TTC549 (cell line): ENCODE results near the gene NSUN6.
"Not testable (repeated sequence)": the region's sequence is repeated elsewhere in the genome, so short reads cannot be mapped to it uniquely, and the experiment has no call there.

Experiments
- FAIRE-seq: peaks from 2 replicates; lab custom pipeline; 2012; peaks lifted over from hg19 to GRCh38; lab: Jason Lieb, UNC

Gene NSUN6

DNA sequence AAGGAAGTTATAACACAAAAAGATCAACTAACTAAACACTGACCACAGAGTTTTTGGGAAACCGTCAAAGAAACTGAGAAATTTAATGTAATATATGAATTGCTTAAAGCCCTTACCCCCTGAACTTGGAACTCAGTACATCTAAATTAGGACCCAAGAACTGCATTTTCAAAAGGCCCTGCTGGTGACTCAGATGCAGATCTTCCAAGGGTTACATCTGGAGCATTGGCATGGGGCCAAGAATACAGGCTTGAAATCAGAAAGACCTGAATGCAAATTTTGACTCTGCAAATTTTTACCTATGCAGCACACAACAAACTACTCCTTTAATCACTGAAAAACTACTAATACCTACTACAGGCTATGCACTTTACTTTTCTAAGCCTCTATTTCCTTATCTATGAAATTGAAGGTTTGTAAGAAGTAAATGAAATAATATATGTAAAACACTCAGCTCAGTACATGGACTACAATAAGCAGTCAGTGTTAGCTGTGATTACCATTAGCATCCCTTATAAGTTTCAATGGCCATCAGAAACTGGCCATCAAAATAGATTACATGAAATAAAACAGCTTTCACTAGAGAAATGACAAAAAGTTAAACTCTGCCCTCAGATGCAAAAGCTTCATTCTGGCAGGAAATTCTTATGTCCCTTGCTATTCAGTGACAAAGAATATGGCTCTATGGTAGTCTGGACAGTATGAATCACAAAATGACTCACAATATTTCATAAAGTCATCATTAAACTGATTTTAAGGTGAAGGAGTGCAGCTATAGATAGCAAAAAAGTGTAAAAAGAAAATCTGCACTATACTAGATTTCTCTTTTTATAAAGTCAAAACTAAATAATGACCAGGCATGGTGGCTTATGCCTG lies 43.6 kb downstream of the NSUN6 start:
- FAIRE-seq, result no peak

- no peak for FAIRE-seq
Observed at GRCh38 chr10:18606051-18606695, 45.2 kb downstream of the NSUN6 start.

GRCh38 chr10:18601321-18601720 lies 50.1 kb downstream of the NSUN6 start:
- FAIRE-seq, result no peak

DNA sequence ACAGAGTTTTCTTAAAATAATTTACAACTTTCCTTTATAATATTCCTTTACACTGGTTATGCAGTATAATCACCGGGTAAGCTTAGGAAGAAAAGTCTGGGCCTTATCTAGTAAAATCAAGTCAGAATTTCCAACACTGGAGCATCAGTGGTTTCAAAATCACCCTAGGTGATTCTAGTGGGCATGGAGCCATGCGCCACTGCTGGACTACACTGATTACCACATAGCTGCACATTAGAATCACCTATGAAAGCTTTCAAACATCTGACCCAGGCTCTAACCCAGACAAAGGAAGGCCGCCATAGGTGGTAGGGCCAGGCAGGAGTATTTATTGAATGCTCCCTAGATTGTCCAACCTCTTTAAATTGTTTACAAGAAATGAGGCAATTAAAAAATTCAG lies 52.0 kb downstream of the NSUN6 start:
- no peak for FAIRE-seq

DNA sequence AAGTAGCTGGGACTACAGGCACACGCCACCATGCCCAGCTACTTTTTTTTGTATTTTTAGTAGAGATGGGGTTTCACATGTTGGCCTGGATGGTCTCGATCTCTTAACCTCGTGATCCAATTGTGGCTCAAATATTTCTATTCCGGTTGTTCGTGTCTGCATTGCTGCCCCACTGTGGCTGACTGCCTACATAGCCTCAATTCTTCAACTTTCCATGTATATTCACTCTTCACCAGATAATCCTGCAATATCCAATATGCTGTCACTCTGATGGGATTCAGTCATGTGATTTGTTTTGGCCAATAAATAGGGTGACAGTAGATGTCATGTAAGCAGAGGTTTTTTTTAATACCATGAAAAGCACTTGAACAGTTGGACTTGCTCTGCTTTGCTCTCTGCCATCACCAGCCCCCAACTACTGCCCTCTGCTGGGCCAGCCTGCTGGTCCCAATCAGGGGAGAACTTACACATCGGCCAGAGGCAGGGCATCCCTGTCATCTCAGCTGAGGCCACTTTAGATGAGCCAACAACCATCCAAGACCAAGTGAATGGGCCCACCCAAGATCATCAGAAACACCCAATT lies 56.7 kb downstream of the NSUN6 start:
- no peak for FAIRE-seq

DNA sequence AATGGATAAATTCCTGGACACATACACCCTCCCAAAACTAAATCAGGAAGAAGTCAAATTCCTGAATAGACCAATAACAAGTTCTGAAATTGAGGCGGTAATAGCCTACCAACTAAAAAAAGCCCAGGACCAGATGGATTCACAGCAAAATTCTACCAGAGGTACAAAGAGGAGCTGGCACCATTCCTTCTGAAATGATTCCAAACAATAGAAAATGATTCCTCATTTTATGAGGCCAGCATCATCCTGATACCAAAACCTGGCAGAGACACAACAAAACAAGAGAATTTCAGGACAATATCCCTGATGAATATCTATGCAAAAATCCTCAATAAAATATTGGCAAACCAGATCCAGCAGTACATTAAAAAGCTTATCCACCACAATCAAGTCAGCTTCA lies 60.2 kb downstream of the NSUN6 start:
- FAIRE-seq, result not testable (repeated sequence)

- not testable (repeated sequence) for FAIRE-seq
Observed at GRCh38 chr10:18586637-18587036, 64.8 kb downstream of the NSUN6 start.

GRCh38 chr10:18583575-18584270 lies 67.7 kb downstream of the NSUN6 start:
- no peak for FAIRE-seq

GRCh38 chr10:18582803-18583202 lies 68.6 kb downstream of the NSUN6 start:
- FAIRE-seq, result no peak

DNA sequence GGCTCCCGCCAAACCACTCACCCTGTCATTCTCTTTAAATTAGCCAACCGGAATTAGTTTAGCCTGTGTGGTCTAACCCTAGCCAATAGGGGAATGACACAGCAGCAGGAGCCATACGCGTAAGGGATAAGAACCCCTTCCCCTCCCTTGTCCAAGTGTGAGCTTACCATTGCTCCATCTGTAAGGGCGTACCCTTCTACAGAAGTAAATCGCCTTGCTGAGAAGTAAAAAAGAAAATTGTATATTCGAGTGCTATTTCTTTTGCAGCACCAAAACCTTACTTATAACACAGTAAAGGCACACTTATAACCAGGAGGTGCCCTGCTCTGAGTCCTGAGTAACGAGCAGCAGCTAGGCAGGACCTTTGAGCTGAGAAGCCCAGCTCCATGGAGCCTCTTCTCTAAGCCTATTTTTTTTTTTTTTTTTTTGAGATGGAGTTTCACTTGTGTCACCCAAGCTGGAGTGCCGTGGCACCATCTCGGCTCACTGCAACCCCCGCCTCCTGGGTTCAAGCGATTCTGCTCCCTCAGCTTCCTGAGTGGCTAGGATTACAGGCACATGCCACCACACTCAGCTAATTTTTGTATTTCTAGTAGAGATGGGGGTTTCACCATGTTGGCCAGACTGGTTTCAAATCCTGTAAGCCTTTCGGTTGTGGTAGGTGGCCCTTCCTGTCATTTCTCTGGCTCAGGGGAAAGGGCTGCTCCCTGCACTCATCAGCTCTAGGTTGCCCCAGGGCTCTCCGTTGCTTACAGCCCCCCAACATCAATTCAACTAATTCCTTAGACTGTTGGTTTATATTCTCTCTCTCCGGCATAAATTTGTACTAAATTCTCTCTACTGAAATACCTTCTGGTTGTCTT lies 73.3 kb downstream of the NSUN6 start:
- no peak for FAIRE-seq

DNA sequence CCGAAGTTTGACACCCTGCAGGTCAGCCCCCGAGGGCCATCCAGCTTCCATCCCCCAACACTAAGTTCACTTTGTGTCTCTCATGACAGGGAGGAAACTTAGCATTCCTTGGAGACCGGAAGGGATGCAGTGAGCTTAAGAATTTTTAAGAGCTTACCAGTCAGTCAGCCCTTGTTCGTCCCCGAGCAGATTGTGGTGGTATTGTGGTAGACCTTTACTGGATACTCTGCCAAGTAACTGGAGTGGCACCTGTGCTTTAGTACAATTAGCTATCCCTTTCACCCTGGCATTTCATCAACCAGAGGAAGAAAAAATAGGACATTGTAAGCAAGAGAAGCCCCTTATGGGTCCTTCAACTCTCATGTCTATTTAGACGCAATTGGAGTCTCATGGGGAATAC lies 74.8 kb downstream of the NSUN6 start:
- no peak for FAIRE-seq

- no peak for FAIRE-seq
Observed at GRCh38 chr10:18572959-18573561, 78.3 kb downstream of the NSUN6 start.

DNA sequence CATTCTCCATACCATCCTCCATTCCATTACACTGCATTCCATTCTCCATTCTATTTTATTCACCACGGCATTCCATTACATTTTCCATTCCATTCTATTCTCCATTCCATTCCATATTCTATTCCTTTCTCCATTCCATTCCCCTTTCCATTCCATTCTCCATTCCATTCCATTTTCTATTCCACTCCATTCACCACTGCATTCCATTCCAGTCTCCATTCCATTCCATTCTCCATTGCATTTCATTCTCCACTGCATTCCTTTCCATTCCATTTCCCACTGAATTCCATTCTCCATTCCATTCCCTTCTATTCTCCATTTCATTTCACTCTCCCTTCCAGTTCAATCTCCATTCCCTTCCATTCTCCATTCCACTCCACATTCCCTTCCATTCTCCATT lies 79.6 kb downstream of the NSUN6 start:
- no peak for FAIRE-seq

- no peak for FAIRE-seq
Observed at GRCh38 chr10:18571076-18571475, 80.3 kb downstream of the NSUN6 start.

- not testable (repeated sequence) for FAIRE-seq
Observed at GRCh38 chr10:18570386-18570785, 81.0 kb downstream of the NSUN6 start.

DNA sequence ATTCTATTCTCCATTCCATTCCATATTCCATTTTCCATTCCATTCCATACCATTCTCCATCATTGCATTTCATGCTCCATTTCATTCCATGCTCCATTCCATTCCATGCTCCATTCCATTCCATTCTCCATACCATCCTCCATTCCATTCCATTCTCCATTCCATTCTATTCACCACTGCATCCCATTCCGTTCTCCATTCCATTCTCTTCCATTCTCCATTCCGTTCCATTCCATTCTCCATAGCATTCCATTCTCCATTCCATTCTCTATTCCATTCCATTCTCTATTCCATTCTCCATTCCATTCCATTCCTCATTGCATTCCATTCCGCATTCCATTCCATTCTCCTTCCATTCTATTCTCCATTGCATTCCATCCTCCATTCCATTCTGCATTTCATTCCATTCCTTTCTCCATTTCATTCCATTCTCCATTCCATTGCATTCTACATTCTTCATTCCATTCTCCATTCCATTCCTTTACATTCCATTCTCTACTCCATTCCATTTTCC lies 84.0 kb downstream of the NSUN6 start:
- FAIRE-seq, result no peak

DNA sequence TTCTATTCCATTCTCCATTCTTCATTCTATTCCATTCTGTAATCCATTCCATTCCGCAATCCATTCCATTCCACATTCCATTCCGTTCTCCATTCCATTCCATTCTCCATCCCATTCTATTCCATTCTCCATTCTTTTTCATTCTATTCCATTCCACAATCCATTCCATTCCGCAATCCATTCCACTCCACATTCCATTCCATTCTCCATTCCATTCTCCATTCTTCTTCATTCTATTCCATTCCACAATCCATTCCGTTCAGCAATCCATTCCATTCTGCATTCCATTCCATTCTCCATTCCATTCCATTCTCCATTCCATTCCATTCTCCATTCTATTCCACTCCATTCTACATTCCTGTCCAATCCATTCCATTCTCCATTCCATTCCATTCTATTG lies 85.2 kb downstream of the NSUN6 start:
- FAIRE-seq, result no peak

- no peak for FAIRE-seq
Observed at GRCh38 chr10:18565006-18565405, 86.4 kb downstream of the NSUN6 start.

DNA sequence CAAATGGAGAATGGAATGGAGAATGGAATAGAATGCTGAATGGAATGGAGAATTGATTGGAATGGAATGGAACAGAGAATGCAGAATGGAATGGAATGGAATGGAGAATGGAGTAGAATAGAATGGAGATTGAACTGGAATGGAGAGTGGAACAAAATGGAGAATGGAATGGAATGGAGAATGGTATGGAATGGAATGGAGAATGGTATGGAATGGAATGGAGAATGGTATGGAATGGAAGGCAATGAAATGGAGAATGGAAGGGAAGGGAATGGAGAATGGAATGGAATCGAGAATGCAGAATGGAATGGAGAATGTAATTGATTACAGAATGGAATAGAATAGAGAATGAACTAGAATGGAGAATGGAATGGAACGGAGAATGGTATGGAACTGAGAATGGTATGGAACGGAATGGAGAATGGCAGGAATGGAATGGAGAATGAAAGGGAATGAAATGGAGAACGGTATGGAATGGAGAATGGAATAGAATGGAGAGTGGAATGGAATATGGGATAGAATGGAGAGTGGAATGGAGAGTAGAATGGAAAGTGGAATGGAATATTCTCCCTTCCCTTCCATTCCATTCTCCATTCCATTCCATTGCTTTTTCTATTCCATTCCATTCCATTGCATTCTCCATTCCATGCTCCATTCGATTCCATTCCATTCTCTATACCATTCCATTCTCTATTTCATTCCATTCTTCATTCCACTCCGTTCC lies 88.2 kb downstream of the NSUN6 start:
- FAIRE-seq, result no peak

- no peak for FAIRE-seq
Observed at GRCh38 chr10:18561861-18562551, 89.4 kb downstream of the NSUN6 start.
